HG02840 (cell line): Measurements from ENCODE around the gene TRA2A.
"Not testable (repeated sequence)": the region's sequence is repeated elsewhere in the genome, so short reads cannot be mapped to it uniquely, and the experiment has no call there.

ENCODE experiments used
- ATAC-seq: cut with Tn5 transposase; IDR thresholded peaks from one replicate; pipeline ENCODE4 v1.9.1; 2021; ENCODE audit warnings: mild to moderate bottlenecking, moderate library complexity, moderate number of reproducible peaks; ENCODE audit not compliant: unreplicated experiment, low FRiP score

TRA2A gene

DNA sequence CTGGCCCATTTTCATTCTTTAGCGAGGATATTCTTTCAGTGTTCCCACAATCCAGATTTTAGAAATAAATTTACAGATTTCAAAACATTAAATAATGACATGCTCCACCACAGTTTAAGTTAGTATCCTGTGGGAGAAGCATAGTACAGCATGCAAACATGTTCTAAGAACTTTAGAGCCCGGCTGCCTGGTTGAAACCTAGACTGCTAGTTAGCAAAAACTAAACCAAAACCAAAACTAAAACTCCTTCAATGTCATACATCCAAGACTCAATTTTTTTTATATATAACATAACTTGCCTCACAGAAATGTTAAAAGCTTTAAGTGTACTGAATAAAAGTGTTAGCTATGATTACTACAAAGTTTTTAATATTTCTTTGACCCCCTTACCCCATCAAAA, 17.0 kb downstream of the TRA2A start:
- no peak for ATAC-seq

DNA sequence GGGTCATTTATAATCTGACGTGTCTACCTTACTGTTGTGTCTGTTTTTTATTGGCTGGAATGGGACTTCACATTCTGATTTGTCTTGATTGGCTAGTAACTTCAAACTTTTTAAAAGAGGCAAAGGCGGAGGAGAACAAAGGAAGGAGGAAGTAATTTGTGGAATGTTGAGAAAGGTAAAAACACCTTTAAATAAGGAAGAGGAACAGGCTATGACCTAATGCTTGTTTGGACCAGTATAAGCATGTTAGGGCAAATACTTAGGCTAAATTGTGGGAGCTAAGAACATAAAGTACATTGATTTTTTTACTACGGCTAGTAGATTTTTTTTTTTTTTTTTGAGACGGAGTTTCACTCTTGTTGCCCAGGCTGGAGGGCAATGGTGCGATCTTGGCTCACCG, 18.0 kb downstream of the TRA2A start:
- ATAC-seq = not testable (repeated sequence)

DNA sequence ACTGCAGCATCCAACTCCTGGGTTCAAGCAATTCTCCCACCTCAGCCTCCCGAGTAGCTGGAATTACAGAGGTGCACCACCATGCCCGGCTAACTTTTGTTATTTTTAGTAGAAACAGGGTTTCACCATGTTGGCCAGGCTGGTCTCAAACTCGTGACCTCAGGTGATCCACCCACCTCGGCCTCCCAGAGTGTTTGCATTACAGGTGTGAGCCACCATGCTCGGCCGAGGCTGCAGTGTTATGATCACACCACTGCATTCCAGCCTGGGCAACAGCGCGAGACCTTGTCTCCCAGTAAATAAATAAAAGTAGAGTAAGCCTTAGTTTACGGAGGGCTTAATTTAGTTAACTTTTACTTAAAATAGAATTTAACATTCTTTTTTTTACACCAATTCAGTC, 37.8 kb downstream of the TRA2A start:
- ATAC-seq = no peak

DNA sequence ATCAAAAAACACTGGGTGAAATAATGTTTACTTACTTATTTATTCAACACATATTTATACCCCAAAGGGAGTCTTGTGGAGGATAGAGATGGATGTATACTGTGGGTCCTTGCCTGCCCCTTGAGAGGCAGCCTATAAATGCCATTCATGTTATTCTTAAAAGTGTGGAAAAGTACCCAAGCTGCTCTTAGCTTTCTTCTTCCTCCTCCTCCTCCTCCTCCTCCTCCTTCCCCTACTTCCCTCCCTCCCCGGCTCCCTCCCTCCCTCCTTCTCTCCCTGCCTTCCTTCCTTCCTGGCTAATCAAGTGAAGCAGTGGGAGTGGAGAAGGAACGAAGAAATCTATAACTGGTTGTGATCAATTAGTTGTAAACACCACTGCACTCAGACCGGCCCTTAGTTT, 40.3 kb downstream of the TRA2A start:
- ATAC-seq = no peak

DNA sequence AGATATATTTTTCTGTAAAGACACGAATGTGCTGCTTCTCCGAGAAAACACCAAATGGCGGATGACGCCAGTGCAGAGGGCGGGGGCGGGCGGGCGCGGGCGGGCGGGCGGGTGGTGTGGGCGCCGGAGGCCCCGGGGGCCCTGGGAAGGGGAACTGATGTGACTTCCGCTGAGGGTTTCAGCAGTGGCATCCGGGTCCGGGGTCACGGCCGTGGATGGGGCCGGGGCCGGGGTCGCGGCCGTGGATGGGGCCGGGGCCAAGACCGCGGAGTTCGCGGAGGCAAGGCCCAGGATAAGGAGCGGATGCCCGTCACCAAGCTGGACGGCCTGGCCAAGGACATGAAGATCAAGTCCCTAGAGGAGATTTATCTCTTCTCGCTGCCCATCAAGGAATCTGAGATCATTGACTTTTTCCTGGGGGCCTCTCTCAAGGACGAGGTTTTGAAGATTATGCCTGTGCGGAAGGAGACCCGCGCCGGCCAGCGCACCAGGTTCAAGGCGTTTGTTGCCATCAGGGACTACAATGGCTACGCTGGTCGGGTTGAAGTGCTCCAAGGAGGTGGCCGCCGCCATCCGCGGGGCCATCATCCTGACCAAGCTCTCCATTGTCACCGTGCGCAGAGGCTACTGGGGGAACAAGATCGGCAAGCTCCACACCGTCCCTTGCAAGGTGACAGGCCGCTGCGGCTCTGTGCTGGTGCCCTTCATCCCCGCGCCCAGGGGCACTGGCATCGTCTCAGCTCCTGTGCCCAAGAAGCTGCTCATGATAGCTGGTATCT, 41.2 kb downstream of the TRA2A start:
- no peak for ATAC-seq

DNA sequence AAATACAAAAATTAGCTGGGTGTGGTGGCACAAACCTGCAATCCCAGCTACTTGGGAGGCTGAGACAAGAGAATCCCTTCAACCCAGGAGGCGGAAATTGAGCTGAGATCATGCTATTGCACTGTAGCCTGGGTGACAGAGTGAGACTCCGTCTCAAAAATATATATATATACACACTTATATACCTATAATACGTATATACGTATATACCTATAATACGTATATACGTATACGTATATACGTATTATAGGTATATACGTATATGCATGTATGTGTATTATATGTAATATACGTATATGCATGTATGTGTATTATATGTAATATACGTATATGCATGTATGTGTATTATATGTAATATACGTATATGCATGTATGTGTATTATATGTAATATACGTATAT, 43.1 kb downstream of the TRA2A start:
- not testable (repeated sequence) for ATAC-seq

DNA sequence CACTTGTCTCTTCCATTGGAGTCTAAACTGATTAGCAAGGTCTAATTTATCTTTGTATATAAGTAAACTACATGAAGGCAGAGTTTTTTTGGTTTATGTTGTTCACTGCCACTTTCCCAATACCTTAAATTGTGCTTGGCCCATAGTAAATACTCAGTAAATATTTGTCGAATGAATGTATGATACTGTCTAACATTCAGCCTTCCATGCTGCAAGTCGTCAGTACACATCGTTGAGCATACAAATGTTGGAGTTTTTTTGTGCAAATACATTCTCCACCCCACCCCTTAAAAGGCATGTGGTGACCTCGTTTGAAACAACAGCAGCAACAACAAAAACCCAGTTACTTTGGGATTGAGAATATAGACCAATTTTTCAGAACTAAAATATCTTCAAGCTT, 44.1 kb downstream of the TRA2A start:
- ATAC-seq = no peak

DNA sequence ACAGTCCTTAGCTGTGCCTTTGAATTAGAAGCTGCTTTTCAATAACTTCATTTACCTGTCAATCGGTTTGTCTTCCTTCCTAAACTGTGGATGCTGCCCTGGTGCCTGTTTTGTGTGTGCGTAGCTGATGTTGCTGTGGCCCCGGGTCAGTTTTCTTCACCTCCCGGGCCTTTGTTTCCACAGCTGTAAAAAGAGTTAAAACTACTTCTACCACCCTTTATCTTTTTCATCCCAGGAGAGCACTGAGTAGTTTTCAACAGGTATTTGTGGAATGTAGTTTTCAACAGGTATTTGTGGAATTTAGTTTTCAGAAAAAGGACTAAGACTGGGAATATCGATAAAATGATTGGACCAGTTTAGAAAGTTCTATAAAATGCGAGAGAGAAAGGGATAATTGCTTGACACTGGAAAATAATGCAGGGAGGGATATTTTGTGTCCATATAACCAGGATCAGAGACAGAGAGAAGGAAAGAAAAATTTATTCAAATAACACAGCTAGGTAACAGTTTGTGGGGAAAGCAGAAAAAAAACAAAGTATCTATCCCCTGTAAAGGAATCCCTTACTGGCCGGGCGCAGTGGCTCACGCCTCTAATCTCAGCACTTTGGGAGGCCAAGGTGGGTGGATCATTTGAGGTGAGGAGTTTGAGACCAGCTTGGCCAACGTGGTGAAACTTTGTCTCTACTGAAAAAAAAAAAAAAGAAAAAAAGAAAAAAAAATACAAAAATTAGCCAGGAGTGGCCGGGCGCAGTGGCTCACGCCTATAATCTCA, 45.6 kb downstream of the TRA2A start:
- ATAC-seq = no peak

DNA sequence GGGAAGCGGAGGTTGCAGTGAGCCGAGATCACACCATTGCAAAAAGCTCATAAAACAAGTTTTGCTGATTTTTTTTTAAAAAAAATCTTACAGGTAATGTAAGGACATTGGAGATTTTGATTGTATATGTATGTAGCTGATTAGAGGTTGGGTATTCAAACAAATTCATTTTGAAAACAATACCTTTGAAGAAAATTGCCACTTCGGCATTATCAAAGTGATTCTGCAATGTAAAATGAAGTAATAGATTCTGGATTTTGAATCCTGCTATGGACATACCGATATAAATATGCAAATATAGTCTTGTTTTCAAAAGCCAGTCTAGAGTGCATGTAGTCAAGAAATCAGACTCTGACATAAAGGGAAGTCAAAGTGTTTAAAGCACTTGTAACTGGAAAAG, 49.1 kb downstream of the TRA2A start:
- no peak for ATAC-seq

DNA sequence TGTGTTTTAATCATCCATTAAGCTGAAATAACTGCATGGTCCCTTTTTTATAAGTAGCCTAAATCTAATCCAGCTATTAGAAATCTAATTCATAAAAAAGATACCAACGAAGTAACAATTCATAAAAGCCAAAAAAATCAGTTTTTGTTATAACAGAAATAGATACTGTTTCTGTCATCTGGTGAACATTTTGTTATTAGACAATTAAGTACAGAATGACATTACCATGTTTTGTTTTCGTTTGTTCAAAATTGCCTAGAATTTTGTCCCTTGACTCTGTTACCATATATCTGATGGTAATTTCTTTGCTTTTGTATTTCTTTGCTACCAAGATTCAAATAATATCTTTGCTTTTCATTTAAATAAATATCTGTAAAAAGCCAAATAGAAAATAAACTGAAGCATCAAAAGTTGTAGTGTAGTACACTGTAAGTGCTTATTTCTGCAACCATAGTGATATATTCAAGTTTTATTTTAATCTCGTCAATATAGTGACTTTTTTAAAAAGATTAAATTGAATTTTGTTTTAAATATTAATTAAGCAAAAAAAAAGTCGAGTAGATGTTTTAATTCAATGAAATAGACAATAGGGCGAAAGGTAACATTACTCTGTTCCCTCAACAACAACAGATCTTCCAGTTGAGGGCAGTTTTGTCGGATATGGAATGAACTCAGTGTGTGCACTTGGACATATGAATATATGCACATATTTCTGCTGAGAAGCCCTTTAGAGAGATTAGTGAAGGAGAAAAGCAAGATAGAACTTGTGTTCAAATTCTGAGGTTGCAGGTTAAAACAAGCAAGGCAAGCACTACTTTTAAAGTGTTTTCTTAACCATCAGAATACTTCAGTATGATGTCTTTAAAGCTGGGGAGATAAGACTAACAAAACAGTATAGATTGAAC, 53.6 kb downstream of the TRA2A start:
- no peak for ATAC-seq

DNA sequence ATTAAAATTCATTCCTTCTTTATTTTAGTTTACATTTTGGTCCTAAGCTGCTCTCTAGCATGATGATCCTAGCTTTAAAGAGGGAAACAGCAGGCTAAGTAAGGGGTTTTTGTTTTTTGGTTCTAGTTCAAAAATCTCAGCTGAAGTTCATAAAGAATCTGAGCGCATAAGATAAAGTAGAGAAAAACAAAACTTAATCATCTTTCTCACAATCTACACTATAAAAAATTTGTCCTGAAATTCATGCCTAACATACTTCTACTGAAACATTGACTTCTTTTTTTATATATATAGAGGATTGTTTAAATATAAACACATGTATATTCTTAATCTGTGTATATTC, 54.7 kb downstream of the TRA2A start:
- no peak for ATAC-seq

DNA sequence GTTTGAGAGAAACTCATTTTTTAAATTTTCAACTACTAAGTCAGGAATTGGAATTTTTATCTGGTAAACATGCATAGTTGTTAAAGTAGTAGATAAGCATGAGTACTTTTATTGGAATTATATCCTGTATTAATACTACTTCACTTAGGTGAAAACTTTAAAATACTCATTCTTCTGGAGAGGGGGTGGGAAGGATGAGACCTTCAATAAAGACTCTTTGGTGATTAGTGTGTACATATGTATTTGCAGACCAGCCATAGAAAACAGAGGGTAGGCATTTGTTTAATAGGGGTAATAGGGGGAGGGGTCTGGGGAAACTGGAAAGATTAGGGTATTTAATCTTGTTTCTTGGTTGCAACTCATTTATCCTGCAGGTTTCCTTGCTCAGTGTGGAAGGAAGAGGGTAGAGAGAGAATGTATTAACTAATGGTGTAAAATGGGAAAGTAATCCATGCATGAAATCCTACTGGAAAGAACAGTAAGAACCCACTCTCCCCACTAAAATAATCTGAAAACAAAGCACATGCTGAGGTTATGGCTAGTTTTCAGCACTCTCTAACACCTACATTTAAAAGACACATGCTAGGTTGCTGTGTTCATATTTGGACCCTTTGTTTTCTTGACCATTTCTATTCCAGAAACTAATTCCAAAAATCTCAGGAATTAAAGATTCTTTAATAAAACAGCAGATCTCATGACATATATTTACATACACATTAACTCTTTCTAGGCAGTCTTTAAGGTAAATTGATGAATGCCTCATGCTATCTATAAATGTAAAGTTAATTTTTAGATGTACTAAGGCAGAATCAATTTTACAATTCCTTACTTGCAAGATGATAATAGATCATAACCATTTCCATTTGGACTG, 55.3 kb downstream of the TRA2A start:
- no peak for ATAC-seq

DNA sequence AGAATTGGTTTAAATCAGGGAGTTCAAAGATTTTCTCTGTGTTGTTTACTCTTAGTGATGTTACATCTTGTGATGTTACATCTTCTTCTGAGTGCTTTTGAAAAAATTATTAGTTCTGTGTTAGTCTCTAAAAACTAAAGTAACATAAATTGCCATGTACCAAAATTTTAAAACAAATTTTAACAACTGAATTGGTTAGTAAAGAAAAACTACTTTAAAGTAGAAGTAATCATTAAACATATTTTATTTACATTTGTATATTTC, 56.3 kb downstream of the TRA2A start:
- no peak for ATAC-seq

DNA sequence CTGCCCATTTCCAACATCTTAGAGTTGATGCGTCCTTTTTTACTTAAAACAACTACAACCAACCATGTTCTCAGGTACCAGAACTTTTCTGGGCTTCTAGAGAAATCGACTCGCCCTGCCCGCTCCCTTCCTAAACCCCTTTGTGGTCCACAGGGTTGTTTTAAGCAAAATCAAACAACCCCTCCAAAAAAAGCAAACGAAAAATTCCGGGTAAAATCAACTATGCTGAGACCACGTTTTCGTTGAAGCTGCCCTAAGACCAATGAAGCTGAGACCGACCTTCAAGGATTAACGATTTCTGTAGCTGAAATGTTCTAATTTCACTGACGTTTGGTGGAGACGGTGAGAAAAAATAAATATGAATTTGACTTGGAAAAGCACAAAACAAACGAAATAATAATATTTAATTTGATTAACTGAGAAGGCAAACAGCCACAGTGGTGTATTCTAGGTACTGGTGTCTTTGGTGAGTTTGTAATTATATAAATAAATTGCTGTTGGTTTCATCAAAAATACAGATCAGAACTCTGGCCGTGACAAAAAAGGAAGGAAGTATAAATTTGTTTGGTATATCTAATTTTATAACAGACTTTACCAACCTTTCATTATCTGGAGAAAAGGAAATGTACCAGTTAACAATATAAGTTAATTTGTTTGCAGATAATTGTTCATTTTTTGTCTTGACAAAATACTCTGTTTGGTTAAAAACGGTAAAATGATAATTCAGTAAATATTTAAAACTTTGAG, 56.8 kb downstream of the TRA2A start:
- no peak for ATAC-seq

DNA sequence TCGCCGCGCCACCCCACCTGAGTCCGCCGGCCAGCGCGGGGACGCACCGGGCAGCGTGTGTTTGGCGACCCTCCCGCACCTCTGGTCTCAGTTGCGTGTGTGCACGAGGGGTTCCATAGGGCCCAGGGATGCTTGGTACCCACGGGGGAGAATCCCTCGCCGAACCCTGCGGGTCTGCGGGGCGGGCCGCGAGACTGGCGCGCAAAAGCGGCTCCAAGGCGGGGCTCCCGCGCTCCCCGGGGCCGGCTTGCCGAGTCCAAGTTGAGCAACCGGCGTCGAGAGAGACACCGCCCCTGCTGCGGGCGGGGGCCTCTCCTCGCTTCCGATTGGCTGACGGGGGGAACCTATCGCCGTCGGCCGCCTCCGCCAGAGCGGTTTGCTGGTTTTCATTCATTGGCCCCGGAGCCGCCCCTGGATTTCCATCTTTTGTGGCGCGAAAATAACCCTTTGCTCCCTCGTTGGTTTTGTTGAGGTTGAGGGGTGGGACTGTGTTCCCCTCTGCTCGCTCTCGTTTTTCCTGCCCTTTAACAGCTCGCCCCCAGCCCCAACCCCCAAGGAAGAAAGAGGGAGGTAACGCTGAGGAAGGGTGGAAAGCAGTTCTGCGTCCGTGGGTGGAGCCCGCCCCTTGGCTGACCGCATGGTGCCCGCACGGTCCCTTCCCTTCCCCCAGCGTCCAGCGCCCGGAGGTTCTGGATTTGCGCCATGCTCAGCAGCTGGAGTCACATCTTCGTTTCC, 57.5 kb downstream of the TRA2A start:
- ATAC-seq = peak; percentile 67

DNA sequence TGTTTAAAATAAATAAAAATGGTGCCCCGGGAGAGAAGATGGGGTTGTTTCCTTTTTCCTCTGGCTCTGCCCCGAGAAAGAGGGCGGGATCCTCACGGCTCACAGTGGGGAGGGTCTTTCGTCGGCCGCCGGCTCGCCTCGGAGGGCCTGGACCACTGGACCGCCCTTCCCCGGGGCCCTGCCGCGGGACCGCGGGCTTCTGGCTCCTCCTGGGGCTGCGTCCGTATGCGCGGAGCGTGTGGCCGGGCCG, 58.0 kb downstream of the TRA2A start:
- no peak for ATAC-seq

DNA sequence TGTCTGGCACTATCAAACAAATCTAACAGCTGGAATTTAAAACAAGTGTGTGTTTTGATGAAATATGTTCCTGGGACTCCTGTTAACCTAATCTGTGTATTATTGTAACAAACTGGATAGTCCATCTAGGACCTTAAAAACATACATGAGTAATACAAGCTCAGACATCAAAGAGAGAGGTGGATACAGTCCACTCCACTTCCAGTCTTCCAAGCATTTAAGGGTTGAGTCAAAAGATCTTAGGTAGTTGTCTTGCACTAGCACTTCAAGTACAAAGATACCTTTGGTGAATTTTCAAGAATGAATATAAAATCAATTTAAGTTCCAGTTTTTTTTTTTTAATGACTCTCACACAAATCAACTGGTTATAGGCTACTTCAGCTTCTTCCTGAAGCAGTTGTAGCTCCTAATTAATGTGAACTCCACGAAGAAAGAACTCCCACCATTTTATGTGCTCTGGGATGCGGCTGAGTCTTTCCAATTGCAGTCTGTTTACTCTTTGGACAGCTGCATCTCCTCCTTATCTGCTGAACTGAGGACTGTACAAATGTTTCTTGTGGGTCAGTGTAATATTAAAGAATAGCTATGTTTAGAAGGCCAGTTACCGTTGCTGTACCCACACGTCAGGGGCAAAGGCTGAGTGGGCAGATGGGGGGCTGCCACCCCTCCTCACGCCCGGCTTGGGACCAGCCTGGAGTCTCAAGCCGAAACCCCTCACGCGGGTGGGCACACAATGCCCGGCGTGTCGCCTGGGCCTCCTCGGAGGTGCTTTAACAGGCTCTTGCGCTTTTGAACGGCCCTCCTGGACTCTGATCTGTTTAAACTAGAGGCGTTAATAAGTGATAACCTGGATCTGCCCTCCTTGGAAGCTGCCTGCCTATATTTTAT, 58.6 kb downstream of the TRA2A start:
- no peak for ATAC-seq

DNA sequence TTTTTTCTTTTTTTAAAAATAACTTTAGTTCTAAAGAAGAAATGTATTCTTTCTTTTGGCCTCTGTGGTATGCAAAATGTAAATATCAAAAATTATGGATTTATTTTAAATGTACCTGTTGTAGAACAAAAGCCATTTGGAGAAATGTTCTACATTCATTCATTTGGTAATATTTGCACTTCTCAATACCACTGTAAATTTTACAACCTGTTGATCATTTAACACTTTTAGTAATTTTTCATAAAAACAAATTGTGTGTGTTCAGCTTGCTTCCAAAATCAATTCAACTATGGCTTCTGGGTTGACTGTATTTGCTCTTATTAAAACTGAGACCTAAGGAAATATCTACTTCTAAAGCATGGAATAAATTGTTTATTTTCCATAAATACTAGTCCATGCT, 59.2 kb downstream of the TRA2A start:
- no peak for ATAC-seq
